ENCODE results near the gene UNC13B. TPM values are rescaled to one million over a fixed set of nuclear protein-coding genes. Genes with fewer than 3 reads are reported as not detected.

Gene UNC13B
- 9.6 to 13.1 TPM (median 10.8 TPM) in 5 replicates for total RNA-seq (2022; extraction: Qiagen RNA extraction)

GRCh38 chr9:35161713-35162604 lies at the start of gene UNC13B:
TSS of gene UNC13B (plus strand) at chr9:35162009. CDS start at chr9:35162284, 275 bp downstream.

GRCh38 chr9:35115680-35116538 lies 45.9 kb upstream of the UNC13B start, which contains the start of gene ATOSB:
TSS of gene ATOSB (minus strand) at chr9:35115862. CDS start at chr9:35108274, 7,588 bp downstream.

Other genes with a start within 250 kb of the UNC13B start
- gene PHF24, start 203.7 kb upstream of the UNC13B start, total RNA-seq (2022; extraction: Qiagen RNA extraction), result 0.09 to 0.31 TPM (median 0.14 TPM) in 5 replicates
- gene DNAJB5, start 172.3 kb upstream of the UNC13B start, total RNA-seq (2022; extraction: Qiagen RNA extraction), result 7.8 to 12.8 TPM (median 11.1 TPM) in 5 replicates
- 265 to 303 TPM (median 277 TPM) in 5 replicates for gene VCP, start 89.4 kb upstream of the UNC13B start, total RNA-seq (2022; extraction: Qiagen RNA extraction)
- 35.0 to 58.2 TPM (median 50.9 TPM) in 5 replicates for gene FANCG, start 82.1 kb upstream of the UNC13B start, total RNA-seq (2022; extraction: Qiagen RNA extraction)
- gene PIGO, start 65.4 kb upstream of the UNC13B start, total RNA-seq (2022; extraction: Qiagen RNA extraction), result 44.9 to 52.6 TPM (median 51.3 TPM) in 5 replicates
- gene STOML2, start 58.9 kb upstream of the UNC13B start, total RNA-seq (2022; extraction: Qiagen RNA extraction), result 221 to 272 TPM (median 252 TPM) in 5 replicates
- 7.9 to 12.8 TPM (median 11.4 TPM) in 5 replicates for gene ATOSB, start 46.1 kb upstream of the UNC13B start, total RNA-seq (2022; extraction: Qiagen RNA extraction)